Measurements from ENCODE around the gene ASTL.

Gene ASTL

GRCh38 chr2:96139181-96139758 lies 968 bp upstream of the ASTL start:
- H3K9ac ChIP-seq (ENCODE audit: low read length), result peak overlapping the region; percentile 18; the same call in 1 of the 2 replicates
- H3K79me2 ChIP-seq (ENCODE audit: low read length), result peaks cover 7% of the 10 kb centered on the region
- H2AFZ ChIP-seq (ENCODE audit: low read length), result peak overlapping the region; percentile 60
- peaks cover 5% of the 10 kb centered on the region; the same call in 1 of the 2 replicates for H3K4me1 ChIP-seq (ENCODE audit: low read length)
- peaks cover 23% of the 10 kb centered on the region; the same call in 1 of the 2 replicates for H3K27me3 ChIP-seq (replicated peaks; ENCODE audit: insufficient read depth, low read length)
- H3F3A ChIP-seq (ENCODE audit: insufficient read depth, low read length), result no peaks in the 10 kb centered on the region
- no peaks in the 10 kb centered on the region for H4K20me1 ChIP-seq (ENCODE audit: insufficient read depth, low read length)
- H3K9me3 ChIP-seq (replicated peaks; ENCODE audit: insufficient read depth, low read length), result no peaks in the 10 kb centered on the region
- no peak overlapping the region for H3K4me3 ChIP-seq (ENCODE audit: low read length)
- no peak overlapping the region for H3K27ac ChIP-seq (ENCODE audit: low read length)
- H3K36me3 ChIP-seq (replicated peaks; ENCODE audit: insufficient read depth, low read length), result no peaks in the 10 kb centered on the region
- no peak for TF ChIP-seq EZH2 (optimal IDR thresholded peaks at IDR 0.05; ENCODE audit: low read depth, low read length)
- no peak for TF ChIP-seq CTCF (IDR thresholded peaks at IDR 0.05; ENCODE audit: low read length)
- TF ChIP-seq EZH2phosphoT487 (IDR thresholded peaks at IDR 0.05; ENCODE audit: low read length), result no peak
- H3K4me2 ChIP-seq (ENCODE audit: low read depth, low read length), result peak overlapping the region; percentile 39; the same call in 1 of the 2 replicates
- no peak for DNase-seq
- H3K9me2 ChIP-seq (replicated peaks; ENCODE audit: insufficient read depth, low read length), result no peaks in the 10 kb centered on the region

- Histone ChIP-seq H2AFZ (ENCODE audit: low read length) (no peak overlapping the region), H3K36me3 (replicated peaks; ENCODE audit: insufficient read depth, low read length) (no peaks in the 10 kb centered on the region), H3K4me2 (ENCODE audit: low read depth, low read length) (no peak overlapping the region), H4K20me1 (ENCODE audit: insufficient read depth, low read length) (no peaks in the 10 kb centered on the region), H3K9me3 (replicated peaks; ENCODE audit: insufficient read depth, low read length) (no peaks in the 10 kb centered on the region), H3K4me3 (ENCODE audit: low read length) (no peak overlapping the region), H3F3A (ENCODE audit: insufficient read depth, low read length) (no peaks in the 10 kb centered on the region), H3K27me3 (replicated peaks; ENCODE audit: insufficient read depth, low read length) (peaks cover 23% of the 10 kb centered on the region; the same call in 1 of the 2 replicates), H3K9me2 (replicated peaks; ENCODE audit: insufficient read depth, low read length) (no peaks in the 10 kb centered on the region), H3K27ac (ENCODE audit: low read length) (no peak overlapping the region), H3K9ac (ENCODE audit: low read length) (no peak overlapping the region), H3K79me2 (ENCODE audit: low read length) (no peaks in the 10 kb centered on the region), H3K4me1 (ENCODE audit: low read length) (peaks cover 5% of the 10 kb centered on the region; the same call in 1 of the 2 replicates)
- TF ChIP-seq CTCF (IDR thresholded peaks at IDR 0.05; ENCODE audit: low read length) (no peak), EZH2 (optimal IDR thresholded peaks at IDR 0.05; ENCODE audit: low read depth, low read length) (no peak), EZH2phosphoT487 (IDR thresholded peaks at IDR 0.05; ENCODE audit: low read length) (no peak)
- no peak for DNase-seq
These were observed 752 bp downstream of the ASTL start for GRCh38 chr2:96137321-96138178.

GRCh38 chr2:96136129-96136720 lies 2.1 kb downstream of the ASTL start:
- Histone ChIP-seq H3K9me3 (replicated peaks; ENCODE audit: insufficient read depth, low read length) (no peaks in the 10 kb centered on the region), H3K4me3 (ENCODE audit: low read length) (no peak overlapping the region), H3K79me2 (ENCODE audit: low read length) (no peaks in the 10 kb centered on the region), H3K4me2 (ENCODE audit: low read depth, low read length) (no peak overlapping the region), H3F3A (ENCODE audit: insufficient read depth, low read length) (peaks cover 7% of the 10 kb centered on the region), H4K20me1 (ENCODE audit: insufficient read depth, low read length) (no peaks in the 10 kb centered on the region), H3K9me2 (replicated peaks; ENCODE audit: insufficient read depth, low read length) (no peaks in the 10 kb centered on the region), H2AFZ (ENCODE audit: low read length) (no peak overlapping the region), H3K27me3 (replicated peaks; ENCODE audit: insufficient read depth, low read length) (peaks cover 23% of the 10 kb centered on the region; the same call in 1 of the 2 replicates), H3K4me1 (ENCODE audit: low read length) (peaks cover 15% of the 10 kb centered on the region), H3K36me3 (replicated peaks; ENCODE audit: insufficient read depth, low read length) (no peaks in the 10 kb centered on the region), H3K9ac (ENCODE audit: low read length) (no peak overlapping the region), H3K27ac (ENCODE audit: low read length) (no peak overlapping the region)
- no peak for DNase-seq
- TF ChIP-seq EZH2phosphoT487 (IDR thresholded peaks at IDR 0.05; ENCODE audit: low read length) (no peak), CTCF (IDR thresholded peaks at IDR 0.05; ENCODE audit: low read length) (no peak), EZH2 (optimal IDR thresholded peaks at IDR 0.05; ENCODE audit: low read depth, low read length) (no peak)
